Raji (cell line): ENCODE results near the gene VAV2.

ENCODE experiments used
- POLR2A ChIP-seq: IDR thresholded peaks from 2 replicates; pipeline ENCODE4 v1.6.1; 2011; ENCODE audit warnings: low read depth, low read length, control low read depth; ENCODE audit not compliant: insufficient read depth

Gene VAV2

DNA sequence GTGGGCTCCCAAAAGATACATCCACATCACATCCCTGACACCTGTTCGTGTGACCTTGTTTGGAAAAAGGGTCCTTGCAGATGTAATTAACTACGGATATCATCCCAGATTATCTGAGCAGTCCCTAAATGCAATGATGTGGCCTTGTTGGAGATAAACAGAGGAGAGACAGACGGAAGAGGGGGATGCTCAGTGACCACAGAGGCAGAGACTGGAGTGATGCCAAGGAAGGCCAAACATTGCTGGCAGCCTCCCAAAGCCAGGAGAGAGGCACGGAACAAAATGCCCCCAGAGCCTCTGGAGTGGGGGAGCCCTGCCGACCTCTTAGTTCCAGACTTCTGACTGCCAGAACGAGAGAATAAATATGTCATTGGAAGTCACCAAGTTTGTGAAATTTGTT, 15.0 kb upstream of the VAV2 start:
- no peak for TF ChIP-seq POLR2A

DNA sequence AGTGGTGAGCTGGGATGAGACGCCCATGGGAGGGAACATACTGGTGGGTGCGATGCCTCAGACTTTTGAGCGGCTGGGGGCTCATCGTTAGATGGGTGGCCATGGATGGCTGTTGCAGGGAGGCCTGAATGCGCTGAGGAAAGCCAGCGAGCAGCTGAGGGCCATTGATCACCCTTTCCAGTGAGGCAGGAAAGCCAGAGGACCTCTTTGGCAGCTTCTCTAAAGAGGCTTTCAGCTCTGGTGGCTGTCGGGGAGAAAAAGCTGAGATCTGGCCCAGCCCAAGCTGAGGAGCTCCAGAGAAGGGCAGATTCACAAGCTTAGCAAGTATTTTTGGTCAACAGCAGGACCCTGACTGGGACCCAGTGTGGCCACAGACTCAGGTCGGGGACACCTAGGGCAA, 13.3 kb upstream of the VAV2 start:
- TF ChIP-seq POLR2A = no peak

DNA sequence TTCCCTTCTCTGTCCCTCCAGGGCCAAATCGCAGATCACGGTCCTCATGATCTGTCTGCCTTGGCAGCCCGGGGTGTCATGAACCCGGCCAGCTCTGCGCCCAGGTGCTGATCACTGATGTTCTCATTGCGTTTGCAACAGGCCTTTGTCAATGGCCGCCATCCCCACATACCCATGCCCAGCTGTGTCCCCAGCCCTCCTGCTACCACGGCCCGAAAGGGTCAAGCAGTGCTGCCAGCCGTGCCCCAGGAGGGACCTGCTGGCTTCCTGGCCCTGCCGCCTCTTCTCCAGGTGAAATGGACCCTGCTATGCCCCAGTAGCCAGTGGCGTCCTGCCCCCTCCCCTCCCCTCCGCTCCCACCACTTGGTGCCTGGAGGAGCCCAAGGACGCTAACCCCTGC, 12.8 kb upstream of the VAV2 start:
- no peak for TF ChIP-seq POLR2A

DNA sequence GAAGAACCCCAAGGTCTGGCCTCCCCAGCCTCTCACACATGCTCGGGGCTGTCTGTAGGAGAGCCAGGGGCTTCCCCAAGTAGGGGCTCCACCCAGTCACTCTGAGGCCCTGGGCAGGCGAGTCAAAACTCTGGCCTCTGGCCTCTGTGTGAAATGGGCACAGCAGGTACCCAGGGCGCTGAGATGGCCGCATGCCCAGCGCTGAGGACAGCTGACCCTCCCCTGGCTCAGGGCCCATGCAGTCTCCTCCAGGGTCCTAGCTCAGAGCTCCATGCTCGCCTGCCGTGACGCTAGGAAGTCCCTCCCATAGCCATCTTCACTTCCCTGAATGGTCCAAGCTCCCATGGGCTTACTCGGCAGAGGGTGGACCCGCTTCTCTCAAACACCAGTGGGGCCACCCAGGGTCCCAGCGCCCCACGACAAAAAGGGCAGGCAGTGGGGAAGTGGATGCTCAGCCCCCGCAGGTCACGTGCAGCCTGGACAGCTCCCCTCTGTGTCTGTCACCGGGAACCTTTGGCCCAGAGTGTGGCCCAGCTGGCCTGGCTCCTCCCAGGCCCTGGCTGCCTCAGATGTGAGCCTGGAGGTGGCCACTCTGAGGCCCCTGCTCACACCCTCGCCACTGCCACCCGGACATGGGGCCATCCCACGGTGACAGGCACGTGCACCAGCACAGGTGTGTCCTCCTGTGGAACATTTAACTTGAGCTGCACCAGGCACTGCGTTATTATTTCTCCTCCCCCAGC, 12.2 kb upstream of the VAV2 start:
- no peak for TF ChIP-seq POLR2A

DNA sequence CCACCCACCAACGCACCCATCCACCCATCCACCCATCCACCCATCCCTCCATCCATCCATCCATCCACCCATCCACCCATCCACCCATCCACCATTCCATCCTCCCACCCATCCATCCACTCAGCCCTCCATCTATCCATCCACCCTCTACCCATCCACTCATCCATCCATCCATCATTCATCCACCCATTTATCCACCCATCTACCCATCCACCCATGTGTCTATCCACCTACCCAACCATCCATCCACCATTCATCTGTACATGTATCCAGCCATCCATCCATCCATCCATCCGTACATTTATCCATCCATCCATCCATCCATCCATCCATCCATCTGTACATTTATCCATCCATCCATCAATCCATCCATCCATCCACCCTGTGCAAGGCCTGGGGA, 11.1 kb upstream of the VAV2 start:
- no peak for TF ChIP-seq POLR2A

DNA sequence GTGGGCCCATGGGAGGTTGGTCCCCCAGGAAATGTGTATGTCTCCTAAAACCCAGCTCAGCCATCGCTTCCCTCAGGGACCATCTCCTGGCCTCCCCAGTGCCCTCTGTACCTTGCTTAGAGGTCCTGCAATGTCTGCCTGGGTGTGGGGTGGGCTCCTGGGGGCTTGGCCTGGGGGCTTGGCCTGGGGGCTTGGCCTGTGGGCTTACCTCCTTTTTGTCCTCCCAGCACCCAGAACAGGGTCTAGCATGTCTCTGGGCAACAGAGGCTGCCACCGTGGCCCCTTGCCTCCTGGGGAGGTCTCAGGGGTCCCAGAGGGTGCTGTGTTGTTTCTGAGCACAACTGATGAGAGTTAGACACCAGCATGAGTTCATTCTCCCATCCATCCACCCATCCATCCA, 10.7 kb upstream of the VAV2 start:
- no peak for TF ChIP-seq POLR2A

DNA sequence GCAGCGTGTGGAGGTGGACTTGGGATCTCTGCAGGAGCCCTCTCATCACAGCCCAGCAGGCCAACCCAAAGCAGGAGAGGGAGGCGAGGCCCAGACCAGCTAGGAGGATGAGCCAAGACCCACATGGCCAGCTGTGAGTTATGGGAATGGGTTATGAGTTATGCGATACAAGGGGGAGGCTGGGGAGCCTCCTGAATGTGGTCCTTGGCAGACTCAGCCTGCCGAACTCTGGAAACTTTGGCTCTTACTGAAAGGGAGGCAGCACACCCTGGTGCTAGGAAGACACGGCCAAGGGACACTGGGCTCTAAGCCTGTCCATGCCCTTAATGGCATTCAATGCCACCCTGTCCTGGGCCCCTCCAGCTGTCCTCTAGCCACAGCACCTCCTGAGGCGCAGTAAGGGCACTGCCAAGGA, 7.7 kb upstream of the VAV2 start:
- no peak for TF ChIP-seq POLR2A

DNA sequence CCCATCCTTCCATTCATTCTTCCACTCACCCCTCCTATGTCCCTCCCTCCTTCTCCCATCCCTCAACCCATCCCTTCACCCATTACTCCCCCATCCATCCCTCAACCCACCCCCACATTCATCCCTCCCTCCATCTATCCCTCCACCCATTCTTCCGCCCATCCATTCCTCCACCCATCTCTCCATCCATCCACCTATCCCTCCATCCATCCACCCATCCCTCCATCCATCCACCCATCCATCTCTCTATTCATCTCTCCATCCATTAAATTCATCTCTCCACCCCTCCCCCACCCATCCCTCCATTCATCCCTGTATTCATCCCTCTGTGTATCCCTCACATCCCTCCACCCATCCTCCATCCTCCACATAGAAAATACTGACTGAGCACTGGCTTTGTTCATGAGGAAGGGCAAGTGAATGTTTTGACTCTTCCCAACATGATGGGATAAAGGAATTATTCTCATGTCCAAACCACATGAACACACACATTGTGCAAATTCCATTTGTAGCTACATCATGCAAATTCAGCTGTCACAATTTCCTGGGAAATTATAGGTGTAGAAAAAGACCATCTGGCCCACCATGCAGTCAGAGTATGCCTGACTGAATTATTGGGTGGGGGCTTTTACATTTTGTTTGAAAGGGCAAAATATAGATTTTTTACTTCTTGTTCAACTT, 6.9 kb upstream of the VAV2 start:
- TF ChIP-seq POLR2A = no peak

DNA sequence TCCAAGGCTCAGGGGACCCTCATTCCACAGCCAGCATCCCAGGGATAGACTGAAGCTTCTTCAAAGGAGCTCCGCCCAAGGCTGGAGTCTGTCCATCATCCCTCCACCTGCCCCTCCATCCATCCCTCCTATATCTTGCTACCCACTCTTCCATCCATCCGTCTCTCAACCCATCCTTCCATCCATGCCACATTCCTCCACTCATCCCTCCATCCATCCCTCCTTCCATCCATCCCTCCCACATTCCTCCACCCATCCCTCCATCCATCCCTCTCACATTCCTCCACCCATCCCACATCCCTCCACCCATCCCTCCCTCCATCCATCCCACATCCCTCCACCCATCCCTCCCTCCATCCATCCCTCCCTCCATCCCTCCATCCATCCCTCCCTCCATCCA, 5.5 kb upstream of the VAV2 start:
- TF ChIP-seq POLR2A = no peak

DNA sequence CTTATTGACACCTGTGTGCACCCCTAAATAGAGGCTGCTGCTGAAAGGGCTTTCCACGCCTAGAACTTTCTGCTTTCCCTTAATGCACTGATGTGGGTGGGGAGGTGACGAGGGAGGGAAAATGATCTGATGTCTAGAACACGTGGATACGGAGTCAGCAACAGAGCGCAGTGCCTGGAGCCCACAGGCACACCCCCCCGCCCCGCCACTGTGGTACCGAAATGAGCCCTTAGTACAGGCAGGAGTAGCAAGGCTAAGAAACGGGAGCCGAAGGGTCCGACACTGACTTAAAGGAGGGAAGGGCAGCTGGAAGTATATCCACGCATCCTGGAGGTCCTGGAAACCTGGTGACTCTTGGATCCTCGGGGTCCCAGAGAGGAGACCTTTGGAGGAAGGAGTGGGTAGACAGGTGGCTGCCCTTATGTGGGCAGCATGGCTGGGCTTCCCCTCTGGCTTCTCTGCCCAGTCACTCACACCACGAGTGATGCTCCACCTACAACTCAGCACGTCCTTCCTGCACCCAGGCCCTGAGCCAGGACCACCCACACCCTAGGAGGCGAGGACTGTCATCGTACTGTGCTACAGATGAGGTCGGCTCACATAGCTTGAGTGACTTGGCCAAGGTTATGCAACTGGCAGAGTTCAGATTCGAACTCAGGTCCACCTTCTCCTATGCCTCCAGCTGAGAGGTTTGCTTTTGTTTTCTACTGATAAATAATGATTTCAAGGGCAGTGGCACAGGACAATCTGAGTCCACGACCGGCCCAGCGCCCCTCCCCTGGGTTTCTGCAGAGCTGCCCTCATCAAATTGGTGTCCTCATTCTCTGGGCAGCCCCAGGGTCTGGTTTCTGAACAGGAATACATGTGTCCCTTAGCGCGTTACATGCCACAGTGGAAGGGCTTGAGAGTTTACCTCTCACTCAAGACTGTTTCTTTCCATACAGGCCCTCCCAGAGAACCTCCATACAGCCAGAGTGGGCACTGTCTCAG, 4.7 kb upstream of the VAV2 start:
- TF ChIP-seq POLR2A = no peak

DNA sequence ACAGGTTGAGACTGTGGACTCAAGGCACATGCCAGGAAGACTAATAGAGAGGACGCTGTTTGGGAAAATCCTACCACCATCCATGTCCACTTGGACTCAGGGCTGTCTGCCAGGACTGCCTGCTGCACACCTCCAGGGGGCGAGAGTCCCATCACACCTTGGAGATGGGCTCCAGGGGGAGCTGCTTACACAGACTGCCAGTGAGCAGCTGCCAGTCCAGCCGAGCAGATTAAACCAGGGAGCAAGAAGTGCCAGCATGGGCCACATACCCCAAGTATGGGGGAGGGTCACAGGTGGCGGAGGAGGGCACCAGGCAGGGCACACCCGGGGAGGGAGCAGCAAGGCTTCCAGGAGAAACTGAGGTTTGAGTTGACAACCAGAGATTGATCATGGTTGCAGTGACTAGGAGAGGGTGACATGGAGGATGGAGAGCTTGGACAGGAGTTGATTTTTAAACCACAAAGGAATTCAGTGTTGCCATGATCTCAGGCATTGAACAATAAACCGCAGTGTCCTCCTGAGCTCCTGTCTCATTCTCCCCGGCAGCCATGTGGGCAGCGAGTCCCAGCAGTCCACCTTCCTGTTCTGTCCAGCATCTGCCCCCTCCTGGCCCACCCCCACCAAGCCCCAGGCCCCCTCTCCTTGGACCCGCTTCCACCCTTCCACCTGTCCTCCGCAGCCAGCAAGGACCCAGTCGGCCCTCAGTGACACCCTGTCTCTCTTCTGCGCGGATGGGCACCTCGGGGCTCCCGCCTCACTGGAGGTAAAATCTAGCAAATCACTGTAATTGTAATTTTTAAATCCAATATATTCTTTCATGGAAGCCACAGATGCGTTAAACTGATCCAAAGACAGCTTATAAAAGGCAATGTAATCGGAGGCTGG, 3.1 kb upstream of the VAV2 start:
- no peak for TF ChIP-seq POLR2A

DNA sequence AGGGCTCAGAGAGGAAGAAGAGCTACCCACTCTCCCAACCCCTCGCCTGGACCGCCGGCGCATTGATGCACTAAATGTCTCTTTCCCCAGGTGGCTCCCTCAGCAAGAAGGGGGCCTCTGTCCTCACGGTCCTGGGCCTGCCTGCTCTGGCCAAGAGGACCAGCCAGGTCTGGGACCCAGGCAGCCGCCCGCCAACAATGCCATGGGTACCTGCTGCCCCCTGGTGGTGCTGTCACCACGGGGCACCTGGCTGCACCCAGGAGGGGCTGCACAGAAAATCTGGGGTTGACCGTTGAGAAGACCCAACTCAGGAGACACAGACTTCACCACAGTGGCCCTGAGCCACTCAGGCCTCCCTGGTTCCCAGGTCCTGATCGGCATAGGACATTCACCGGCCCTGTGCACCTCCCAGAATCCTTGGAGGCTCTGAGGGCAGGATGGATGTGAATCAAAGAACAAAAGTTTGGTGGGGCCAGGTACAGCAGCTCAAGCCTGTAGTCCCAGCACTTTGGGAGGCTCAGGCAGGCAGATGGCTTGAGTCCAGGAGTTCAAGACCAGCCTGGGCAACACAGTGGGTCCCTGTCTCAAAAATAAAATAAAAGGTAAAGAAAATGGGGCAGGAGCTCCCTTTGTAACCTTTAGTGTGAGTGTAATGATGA, 2.4 kb upstream of the VAV2 start:
- no peak for TF ChIP-seq POLR2A

DNA sequence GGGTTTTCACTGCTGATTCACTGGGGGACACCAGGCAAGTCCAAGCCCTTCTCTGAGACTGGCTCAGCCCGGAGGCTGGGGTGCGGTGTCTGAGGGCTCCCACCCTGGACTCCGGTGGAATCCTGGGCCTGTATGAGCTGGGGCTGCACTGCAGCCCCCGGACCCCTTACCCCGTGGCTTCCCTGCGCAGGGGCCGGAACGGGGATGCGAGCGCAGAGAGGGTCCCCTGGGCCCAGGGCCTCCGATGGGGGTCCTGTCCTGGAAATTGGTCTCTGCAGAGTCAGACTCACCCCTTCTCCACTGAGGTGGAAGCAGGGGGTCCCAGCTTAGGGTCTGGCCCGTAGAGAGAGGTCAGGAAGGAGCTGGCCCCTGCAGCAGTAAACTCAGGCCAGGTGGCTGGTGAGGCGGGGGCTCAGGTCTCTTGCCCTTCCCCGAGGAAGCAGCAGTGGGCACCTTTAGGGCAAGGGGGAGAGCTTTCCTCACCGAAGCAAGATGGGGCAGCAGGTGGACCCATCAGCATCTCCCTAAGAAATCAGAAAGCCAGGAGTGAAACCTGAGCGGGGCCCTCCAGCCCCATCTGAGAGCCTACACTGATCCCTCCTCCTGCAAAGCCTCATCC, 1.6 kb upstream of the VAV2 start:
- no peak for TF ChIP-seq POLR2A

DNA sequence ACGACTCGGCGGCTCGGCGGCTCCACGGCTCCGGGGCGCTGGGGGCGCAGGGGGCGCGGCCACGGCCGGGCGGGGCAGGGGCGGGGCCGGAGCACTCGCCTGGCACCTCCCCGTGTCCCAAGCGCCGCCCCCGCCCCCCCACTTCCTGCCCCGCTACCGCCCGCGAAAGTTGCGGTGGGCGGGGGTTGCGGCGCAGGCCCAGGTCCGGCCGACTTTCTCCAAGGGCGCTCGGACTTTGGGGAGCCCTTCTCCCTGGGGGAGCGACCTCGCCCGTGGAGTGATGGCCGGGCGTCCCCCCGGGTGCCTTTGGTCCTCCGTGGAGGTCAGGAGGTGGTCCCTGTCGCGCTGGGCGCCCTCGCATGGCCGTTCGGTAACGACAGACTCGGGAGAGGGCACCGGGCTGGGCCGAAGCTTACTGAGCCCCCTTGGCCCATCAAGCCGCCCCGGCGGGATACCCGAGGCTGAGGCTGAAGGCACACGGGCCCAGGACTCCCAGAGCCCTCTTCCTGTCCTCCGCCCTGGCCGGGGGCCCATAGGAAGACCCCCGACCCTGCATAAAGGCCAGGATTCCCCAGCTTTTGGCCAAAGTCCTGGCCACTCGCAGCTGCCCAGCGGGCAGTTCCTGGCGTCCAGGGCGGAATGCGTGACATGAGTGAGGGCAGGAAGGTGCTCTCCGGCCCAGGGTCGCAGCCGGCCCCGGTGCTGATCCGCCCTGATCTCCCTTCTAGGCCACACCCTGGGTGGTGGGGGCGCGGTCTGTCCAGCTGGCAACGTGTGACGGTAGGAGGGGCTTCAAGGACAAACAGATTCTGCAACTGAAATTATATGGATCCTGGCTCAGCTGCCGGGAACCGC, 883 bp upstream of the VAV2 start:
- TF ChIP-seq POLR2A = peak; percentile 48
